HCT116 (cell line): ENCODE data around the gene THUMPD2.

ENCODE experiments used
- ATF3 ChIP-seq: IDR thresholded peaks from 2 replicates; pipeline ENCODE4 v1.6.1; 2012
- CEBPB ChIP-seq: IDR thresholded peaks from 2 replicates; pipeline ENCODE4 v1.6.1; 2012; ENCODE audit warnings: low read depth
- CTCF ChIP-seq, 3 experiments: fragments of 200-600 bp in 1 of 3; sonication (generic) in 1 of 3; IDR thresholded peaks in 2 of 3; conservative IDR thresholded peaks in 1 of 3; 2 replicates each; pipeline ENCODE4 v1.5.1; 2012 to 2017; ENCODE audit warnings: low read depth in 2 of 3, low read length in 2 of 3, antibody characterized with exemption in 1 of 3, borderline replicate concordance in 1 of 3, control low read depth in 1 of 3, mild to moderate bottlenecking in 1 of 3, mixed read lengths in 1 of 3, mixed run types in 1 of 3, moderate library complexity in 1 of 3; ENCODE audit not compliant: insufficient read depth in 1 of 3
- EZH2 ChIP-seq: fragments of 200-600 bp; sonication (generic); IDR thresholded peaks from 2 replicates; pipeline ENCODE4 v1.6.1; 2017; ENCODE audit warnings: antibody characterized with exemption, mixed run types
- POLR2A ChIP-seq: IDR thresholded peaks from 2 replicates; pipeline ENCODE4 v1.7.0; 2011; ENCODE audit warnings: borderline replicate concordance; ENCODE audit not compliant: insufficient read depth, insufficient read length; ENCODE audit errors: extremely low read depth
- POLR2AphosphoS5 ChIP-seq: IDR thresholded peaks from 2 replicates; pipeline ENCODE4 v1.6.1; 2011; ENCODE audit warnings: mild to moderate bottlenecking, low read depth, low read length, moderate library complexity
- ZNF274 ChIP-seq: fragments of 200-500 bp; sonication (Bioruptor generic); IDR thresholded peaks from 2 replicates; pipeline ENCODE4 v1.6.1; 2014; ENCODE audit warnings: mild to moderate bottlenecking, low read depth, low read length, inconsistent platforms

- TF ChIP-seq EZH2 (no peak), CTCF (IDR thresholded peaks at IDR 0.05 in 2 of 3, conservative IDR thresholded peaks at IDR 0.05 in 1 of 3; ENCODE audit: borderline replicate concordance in 1 of 3, insufficient read depth in 1 of 3, low read depth in 2 of 3, low read length in 2 of 3) (no peak), POLR2AphosphoS5 (no peak), POLR2A (no peak), CEBPB (no peak), ATF3 (no peak), ZNF274 (no peak)
These were observed 37.2 kb downstream of the THUMPD2 start for GRCh38 chr2:39741871-39742270.
